ENCODE measurements around the gene PKMYT1. TPM values are rescaled to one million over a fixed set of nuclear protein-coding genes. Genes with fewer than 3 reads are reported as not detected.

Gene PKMYT1
- total RNA-seq = 1 to 10 TPM in 2 of 10 donors, under 1 TPM in 7, not detected in 1; 0.34 to 4.2 (median 0.66) TPM
- 1 to 10 TPM; 1.4 to 3.7 TPM for polyA plus RNA-seq
- long read RNA-seq, donor 1, partial matches to known transcripts = 0 of 1 reads
- long read RNA-seq, donor 1, other reads (novel, unspliced or antisense) = 0 of 1 reads
- long read RNA-seq, donor 2 = 0 reads
- long read RNA-seq, donor 3, partial matches to known transcripts = 1 of 2 reads
- long read RNA-seq, donor 3, other reads (novel, unspliced or antisense) = 0 of 2 reads

DNA sequence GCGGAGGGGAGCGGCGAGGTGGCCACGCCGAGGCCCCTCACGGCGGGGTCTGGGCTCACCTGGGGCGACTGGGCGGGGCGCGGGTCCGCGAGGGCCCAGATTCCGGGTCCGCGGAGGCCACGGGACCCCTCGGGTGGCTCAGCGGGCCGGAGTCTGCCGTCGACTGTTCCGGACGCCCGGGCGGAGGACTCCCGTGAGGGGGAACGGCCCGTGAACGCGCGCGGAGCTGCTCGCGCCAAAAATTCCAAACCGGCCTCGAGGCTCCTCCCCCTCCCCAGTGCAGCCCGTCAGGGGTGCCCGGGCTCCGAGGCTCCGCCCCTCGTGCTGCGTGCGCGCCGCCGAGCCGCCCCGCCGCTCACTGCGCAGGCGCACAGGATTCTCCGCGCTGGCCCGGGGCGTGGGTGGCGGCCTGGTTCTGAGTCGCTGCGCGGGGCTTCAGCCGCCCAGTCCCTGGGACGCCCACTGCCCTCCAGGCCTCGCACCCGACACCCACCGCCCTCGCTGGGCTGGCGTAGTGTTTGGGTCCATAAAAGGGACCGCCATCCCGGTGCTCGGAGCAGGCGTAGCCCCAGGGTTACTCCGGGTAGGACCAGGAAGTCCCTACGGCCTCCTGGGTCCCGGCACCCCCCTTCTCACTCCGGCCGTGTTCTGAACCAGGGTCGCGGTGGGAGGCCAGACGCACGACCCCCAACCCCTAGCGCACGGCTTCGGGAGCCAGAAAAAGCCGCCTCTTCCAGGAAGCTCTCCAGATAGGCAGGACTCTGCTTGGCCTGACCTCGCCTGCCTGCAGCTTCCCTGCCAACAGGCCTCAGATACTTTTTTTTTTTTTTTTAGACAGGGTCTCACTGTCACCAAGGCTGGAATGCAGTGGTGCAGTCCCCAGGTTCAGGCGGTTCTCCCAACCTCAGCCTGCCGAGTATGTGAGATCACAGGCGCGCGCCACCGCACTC is at the start of gene PKMYT1:
TSS of gene PKMYT1 (minus strand) at position 220 of the 950 bp plus-strand sequence. CDS start 789 bp downstream, outside the sequence.
- Histone ChIP-seq H3K27ac (peak within 1 kb of the TSS; percentile 9 to 97 (median 88)), H3K4me3 (peak within 1 kb of the TSS; percentile 54 to 89 (median 80)), H3K9me3 (no peaks in the 10 kb centered on the region), H3K36me3 (peaks cover 0 to 3% (median 0%) of the 10 kb centered on the region in 9 donors), H3K4me1 (peaks cover 2 to 40% (median 28%) of the 10 kb centered on the region in 9 donors), H3K27me3 (peaks cover 0 to 12% (median 7%) of the 10 kb centered on the region in 7 donors)
- TF ChIP-seq CTCF (IDR thresholded peaks at IDR 0.05) = no peak
- intact Hi-C loops (cut with DNase I) = loop anchor here in 2 of 10 donors (2.0 to 5.0 kb wide), 2 partner anchors 18 to 53 kb away; no protein-coding TSS in a partner anchor
- DNase-seq = peak; percentile 89 to 94
- peak; percentile 94 to 98 (median 95) for ATAC-seq
- WGBS, 2 donors = 5% methylated on average over 77 to 91 of the region's 91 CpGs

DNA sequence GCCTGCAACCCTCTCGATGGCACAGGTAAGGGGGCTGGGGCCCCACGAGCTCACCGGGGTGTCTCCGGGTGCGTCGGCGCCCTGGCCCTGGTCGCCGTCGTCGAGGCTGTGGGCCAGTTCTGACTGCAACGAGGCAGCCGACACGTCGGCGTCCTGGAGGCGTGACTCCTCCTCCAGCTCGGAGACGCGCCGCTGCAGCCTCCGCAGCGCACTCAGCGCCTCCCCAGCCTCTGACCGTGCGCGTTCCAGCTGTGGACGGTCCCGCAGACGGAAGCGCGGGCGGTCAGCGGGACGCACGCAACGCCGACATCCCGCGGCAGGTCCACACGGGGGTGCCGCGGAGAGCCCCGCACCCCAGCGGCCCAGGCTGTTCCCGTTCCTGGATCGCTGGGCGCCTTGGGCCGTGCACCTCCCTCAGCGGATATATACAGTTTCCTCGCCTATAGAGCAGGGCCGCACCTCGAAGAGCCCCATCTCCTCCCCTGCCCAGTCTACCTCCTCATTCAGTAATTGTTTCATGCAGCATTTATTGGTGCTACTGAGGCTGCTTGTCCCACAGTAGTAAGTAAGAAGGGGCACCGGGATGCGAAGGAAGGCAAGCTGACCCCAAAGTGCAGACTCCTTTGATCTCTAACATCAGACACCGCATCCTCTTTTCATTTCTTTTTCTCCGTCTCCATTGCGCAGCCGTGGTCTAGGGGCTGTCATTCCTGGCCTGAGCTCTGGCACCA is 49.4 kb upstream of the PKMYT1 start:
- peaks cover 6 to 31% (median 14%) of the 10 kb centered on the region in 9 donors for H3K4me1 ChIP-seq
- 9% methylated on average over 59 of the region's 59 CpGs for WGBS, 2 donors
- no peaks in the 10 kb centered on the region for H3K9me3 ChIP-seq
- DNase-seq (no peak), ATAC-seq (peak in 1 of 8 donors; percentile 23)
- H3K36me3 ChIP-seq = peaks cover 0 to 25% (median 17%) of the 10 kb centered on the region in 9 donors
- no peak for TF ChIP-seq CTCF (IDR thresholded peaks at IDR 0.05)
- H3K27ac ChIP-seq = no peak overlapping the region
- intact Hi-C loops (cut with DNase I) = no loop called here
- peak overlapping the region in 6 of 10 donors; percentile 11 to 36 (median 18) for H3K4me3 ChIP-seq
- H3K27me3 ChIP-seq = peaks cover 5 to 62% (median 54%) of the 10 kb centered on the region in 7 donors

- intact Hi-C loops (cut with DNase I) = no loop called here
- peaks cover 5 to 53% (median 48%) of the 10 kb centered on the region in 7 donors for H3K27me3 ChIP-seq
- peaks cover 0 to 25% (median 17%) of the 10 kb centered on the region in 9 donors for H3K36me3 ChIP-seq
- peaks cover 7 to 36% (median 18%) of the 10 kb centered on the region in 9 donors for H3K4me1 ChIP-seq
- no peaks in the 10 kb centered on the region for H3K9me3 ChIP-seq
- H3K4me3 ChIP-seq = peak overlapping the region in 1 of 10 donors; percentile 9
- DNase-seq (no peak), ATAC-seq (no peak)
- no peak for TF ChIP-seq CTCF (IDR thresholded peaks at IDR 0.05)
- no peak overlapping the region for H3K27ac ChIP-seq
- 28 to 37% methylated on average over 12 to 15 of the region's 15 CpGs for WGBS, 2 donors
Observed at GRCh38 chr16:3028716-3029319, 48.6 kb upstream of the PKMYT1 start.

Measured in heart right ventricle (tissue), 16 donors.